DOHH2 (cell line): ENCODE data around the gene MOV10L1.

Experiments
- H3F3A ChIP-seq: fragments of 200-600 bp; sonication (generic), shearing (Covaris generic); 2 replicates; pipeline ENCODE4 v1.6.0; 2016; ENCODE audit warnings: antibody characterized with exemption, mild to moderate bottlenecking; ENCODE audit not compliant: control insufficient read depth, insufficient read depth
- H3K27ac ChIP-seq: fragments of 200-600 bp; sonication (generic); 2 replicates; pipeline ENCODE4 v1.5.1; 2014; ENCODE audit warnings: low read depth, mild to moderate bottlenecking, low read length, moderate library complexity
- H3K27me3 ChIP-seq: fragments of 200-600 bp; sonication (generic); 2 replicates; pipeline ENCODE4 v1.6.1; 2014; ENCODE audit warnings: mild to moderate bottlenecking, low read length, mixed read lengths; ENCODE audit not compliant: control insufficient read depth
- H3K36me3 ChIP-seq: fragments of 200-600 bp; sonication (generic); 2 replicates; pipeline ENCODE4 v1.6.1; 2014; ENCODE audit warnings: mild to moderate bottlenecking, low read length, moderate library complexity, mixed read lengths; ENCODE audit not compliant: control insufficient read depth
- H3K4me1 ChIP-seq: fragments of 200-600 bp; sonication (generic); 2 replicates; pipeline ENCODE4 v1.6.1; 2014; ENCODE audit warnings: mild to moderate bottlenecking, low read length, mixed read lengths; ENCODE audit not compliant: control insufficient read depth
- H3K4me2 ChIP-seq: fragments of 200-600 bp; sonication (generic); 2 replicates; pipeline ENCODE4 v1.6.0; 2014; ENCODE audit warnings: mild to moderate bottlenecking, low read length, moderate library complexity
- H3K4me3 ChIP-seq: fragments of 200-600 bp; sonication (generic); 2 replicates; pipeline ENCODE4 v1.5.1; 2014; ENCODE audit warnings: mild to moderate bottlenecking, low read length, mixed read lengths
- H3K79me2 ChIP-seq: fragments of 200-600 bp; sonication (generic); 2 replicates; pipeline ENCODE4 v1.6.1; 2014; ENCODE audit warnings: mild to moderate bottlenecking, low read length, mixed read lengths; ENCODE audit not compliant: control insufficient read depth
- H3K9me2 ChIP-seq: fragments of 200-600 bp; sonication (generic); replicated peaks from 2 replicates; pipeline ENCODE4 v1.6.1; 2014; ENCODE audit warnings: mild to moderate bottlenecking, low read length, mixed read lengths; ENCODE audit not compliant: control insufficient read depth
- H3K9me3 ChIP-seq: fragments of 200-600 bp; sonication (generic); 2 replicates; pipeline ENCODE4 v1.6.1; 2014; ENCODE audit warnings: antibody characterized with exemption, low read length, mixed read lengths; ENCODE audit not compliant: control insufficient read depth, insufficient read depth
- H4K20me1 ChIP-seq: fragments of 200-600 bp; sonication (generic); 2 replicates; pipeline ENCODE4 v1.6.0; 2014; ENCODE audit warnings: low read depth, mild to moderate bottlenecking, antibody characterized with exemption, low read length, moderate library complexity; ENCODE audit not compliant: control insufficient read depth, insufficient read depth
- CTCF ChIP-seq: fragments of 200-600 bp; sonication (generic); IDR thresholded peaks from one replicate; pipeline ENCODE4 v1.5.1; 2014; ENCODE audit warnings: antibody characterized with exemption, mild to moderate bottlenecking, low read depth, low read length; ENCODE audit not compliant: poor library complexity, severe bottlenecking
- EZH2phosphoT487 ChIP-seq: fragments of 200-600 bp; sonication (generic); IDR thresholded peaks from 2 replicates; pipeline ENCODE4 v1.6.1; 2017; ENCODE audit warnings: borderline replicate concordance, mild to moderate bottlenecking, antibody characterized with exemption, low read length, moderate library complexity, mixed read lengths

MOV10L1 gene

GRCh38 chr22:50186181-50186714 is 96.4 kb downstream of the MOV10L1 start:
- H3K27me3 ChIP-seq = no peaks in the 10 kb centered on the region
- peaks cover 37% of the 10 kb centered on the region for H3K79me2 ChIP-seq
- TF ChIP-seq EZH2phosphoT487 = no peak
- no peak for TF ChIP-seq CTCF
- H3K9me2 ChIP-seq = no peaks in the 10 kb centered on the region
- peak overlapping the region; percentile 99 for H3K4me2 ChIP-seq
- H3K27ac ChIP-seq = peak overlapping the region; percentile 100
- H3F3A ChIP-seq = peaks cover 36% of the 10 kb centered on the region
- H3K36me3 ChIP-seq = peaks cover 37% of the 10 kb centered on the region
- H3K4me1 ChIP-seq = peaks cover 57% of the 10 kb centered on the region
- H3K4me3 ChIP-seq = peak overlapping the region; percentile 87
- H4K20me1 ChIP-seq = no peaks in the 10 kb centered on the region
- H3K9me3 ChIP-seq = no peaks in the 10 kb centered on the region

- peaks cover 40% of the 10 kb centered on the region for H3K36me3 ChIP-seq
- peaks cover 39% of the 10 kb centered on the region for H3K79me2 ChIP-seq
- TF ChIP-seq EZH2phosphoT487 (no peak), CTCF (no peak)
- H3K4me3 ChIP-seq = peak overlapping the region; percentile 87
- H3K4me1 ChIP-seq = peaks cover 62% of the 10 kb centered on the region
- no peaks in the 10 kb centered on the region for H3K9me2 ChIP-seq
- H3F3A ChIP-seq = peaks cover 41% of the 10 kb centered on the region
- H3K4me2 ChIP-seq = peak overlapping the region; percentile 99
- no peaks in the 10 kb centered on the region for H4K20me1 ChIP-seq
- H3K27me3 ChIP-seq = no peaks in the 10 kb centered on the region
- H3K9me3 ChIP-seq = no peaks in the 10 kb centered on the region
- H3K27ac ChIP-seq = peak overlapping the region; percentile 100
These were observed 97.1 kb downstream of the MOV10L1 start for GRCh38 chr22:50186761-50187523.

- Histone ChIP-seq H3F3A (peaks cover 45% of the 10 kb centered on the region), H3K4me3 (peak overlapping the region; percentile 87), H3K27ac (peak overlapping the region; percentile 100), H3K4me1 (peaks cover 77% of the 10 kb centered on the region), H3K27me3 (no peaks in the 10 kb centered on the region), H3K9me3 (no peaks in the 10 kb centered on the region), H3K79me2 (peaks cover 53% of the 10 kb centered on the region), H4K20me1 (no peaks in the 10 kb centered on the region), H3K36me3 (peaks cover 53% of the 10 kb centered on the region), H3K9me2 (no peaks in the 10 kb centered on the region), H3K4me2 (peak overlapping the region; percentile 99)
- TF ChIP-seq EZH2phosphoT487 (no peak), CTCF (no peak)
These were observed 98.5 kb downstream of the MOV10L1 start for GRCh38 chr22:50188356-50188755.
